ENCODE data around the gene ATF3. TPM values are rescaled to one million over a fixed set of nuclear protein-coding genes. Genes with fewer than 3 reads are reported as not detected.
A peak's percentile ranks its signal among the peaks of the same experiment; 100 is the strongest.

Gene ATF3
- total and polyA plus RNA-seq, 8 donors, result 8.3 to 28.8 (median 20.4) TPM

DNA sequence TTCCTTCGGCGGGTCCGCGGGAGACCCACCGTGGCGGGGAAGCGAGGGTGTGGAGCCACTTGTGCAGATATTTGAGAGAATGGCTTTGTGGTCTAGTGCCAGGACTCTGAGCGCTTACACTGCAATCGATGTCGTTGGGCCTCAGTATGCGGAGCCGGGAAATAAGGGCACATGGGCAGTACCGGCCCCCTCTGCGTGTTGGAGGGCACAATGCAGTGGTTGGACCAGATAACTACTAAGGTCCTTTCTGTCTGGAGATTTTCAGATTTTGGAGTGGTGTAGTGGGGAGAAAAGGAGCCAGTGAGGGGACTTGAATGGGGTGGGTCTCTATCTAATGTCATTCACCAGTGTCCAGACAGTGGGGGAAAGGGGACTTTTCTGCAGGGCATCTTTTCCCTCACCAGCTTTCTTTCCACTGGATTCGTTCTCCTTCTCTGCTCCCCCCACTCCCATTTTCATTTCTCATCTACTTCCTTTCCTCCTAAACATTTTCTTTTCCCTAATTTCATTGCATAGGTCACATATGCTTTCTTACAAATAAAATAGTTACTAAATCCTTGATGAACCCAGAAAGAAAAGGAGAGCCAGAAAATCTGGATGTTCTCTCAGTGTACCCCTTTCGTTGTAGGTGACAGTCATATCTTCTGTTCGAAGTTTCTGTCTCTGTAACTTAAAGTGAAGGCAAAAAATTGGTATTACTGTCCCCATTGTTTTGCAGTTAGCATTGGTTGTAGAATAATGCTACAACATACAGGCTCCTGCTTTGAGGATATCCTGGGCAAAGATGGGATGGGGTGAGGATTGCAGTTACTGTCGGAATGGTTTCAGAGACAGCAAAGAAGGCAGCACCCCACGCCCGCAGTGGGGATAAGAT, 1.4 kb downstream of the ATF3 start:
- Histone ChIP-seq H3K36me3 (peaks cover 0 to 1% (median 0%) of the 10 kb centered on the region in 3 donors), H3K4me3 (peak overlapping the region; percentile 51 to 78 (median 76)), H3K27me3 (no peaks in the 10 kb centered on the region), H3K4me1 (peaks cover 0 to 18% (median 15%) of the 10 kb centered on the region in 3 donors), H3K27ac (peak overlapping the region; percentile 96 to 100 (median 98)), H3K9me3 (no peaks in the 10 kb centered on the region)
- 22 to 25% methylated on average over 20 of the region's 20 CpGs for WGBS, 2 donors
- ATAC-seq, result no peak
- no peak for TF ChIP-seq CTCF (IDR thresholded peaks at IDR 0.05)
- DNase-seq, result no peak
- intact Hi-C loops (cut with DNase I), result no loop called here
- FAIRE-seq, result no peak

GRCh38 chr1:212610575-212610967, 2.0 kb downstream of the ATF3 start:
- peaks cover 0 to 18% (median 15%) of the 10 kb centered on the region in 3 donors for H3K4me1 ChIP-seq
- no peaks in the 10 kb centered on the region for H3K9me3 ChIP-seq
- no peak overlapping the region for H3K27ac ChIP-seq
- DNase-seq (no peak), ATAC-seq (no peak), FAIRE-seq (no peak)
- intact Hi-C loops (cut with DNase I), result no loop called here
- TF ChIP-seq CTCF (IDR thresholded peaks at IDR 0.05), result no peak
- no peaks in the 10 kb centered on the region for H3K27me3 ChIP-seq
- H3K4me3 ChIP-seq, result peak overlapping the region in 2 of 4 donors; percentile 73 to 78
- peaks cover 0 to 8% (median 0%) of the 10 kb centered on the region in 3 donors for H3K36me3 ChIP-seq
- 64 to 65% methylated on average over 5 of the region's 5 CpGs for WGBS, 2 donors

DNA sequence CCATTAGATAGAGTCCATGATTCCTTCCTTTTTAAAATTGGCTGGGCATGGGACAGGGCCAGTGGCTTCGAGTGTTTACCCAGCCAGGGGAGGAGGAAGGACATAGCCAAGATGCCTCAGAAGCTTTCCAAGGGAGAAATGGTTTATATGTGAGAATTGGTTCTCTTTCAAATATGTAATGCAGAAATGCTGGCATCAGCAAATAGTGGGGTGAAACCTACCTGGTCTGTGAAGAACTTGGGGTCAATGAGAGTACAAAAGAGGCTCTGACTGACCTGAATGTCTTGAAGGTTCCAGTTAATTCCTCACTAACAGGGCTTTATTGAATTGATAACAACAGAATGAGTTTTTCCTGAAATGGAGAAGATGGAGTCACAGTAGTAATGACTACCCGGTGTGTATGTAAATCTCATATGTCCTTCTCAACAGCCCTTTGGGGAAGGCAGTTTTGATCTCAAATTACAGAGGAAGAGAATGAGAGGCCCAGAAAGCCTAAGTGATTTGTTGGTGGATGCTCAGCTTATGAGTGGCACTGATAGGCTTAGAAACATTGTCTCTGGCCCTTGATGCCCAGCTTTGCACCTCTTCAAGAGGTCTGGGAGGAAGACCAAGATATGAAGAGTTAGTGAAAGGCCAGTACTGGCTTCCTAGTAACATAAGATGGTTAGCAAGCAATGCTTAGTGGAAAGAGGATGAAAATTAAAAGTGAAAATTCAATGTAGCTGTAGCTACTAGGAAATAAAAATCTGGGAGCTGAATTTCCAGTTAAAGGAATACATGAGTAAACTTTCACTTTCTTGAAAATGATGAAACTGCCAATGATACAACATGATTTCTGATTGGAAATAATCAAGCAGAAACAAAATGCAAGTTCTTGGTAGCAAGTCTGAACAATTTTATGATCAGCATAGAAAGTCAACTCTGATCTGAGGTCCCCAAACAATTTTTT, 2.7 kb downstream of the ATF3 start:
- FAIRE-seq, result no peak
- 88 to 89% methylated on average over 2 of the region's 2 CpGs for WGBS, 2 donors
- DNase-seq, result no peak
- no peak for TF ChIP-seq CTCF (IDR thresholded peaks at IDR 0.05)
- no peak for ATAC-seq
- Histone ChIP-seq H3K27ac (no peak overlapping the region), H3K36me3 (peaks cover 0 to 15% (median 2%) of the 10 kb centered on the region in 3 donors), H3K27me3 (no peaks in the 10 kb centered on the region), H3K9me3 (no peaks in the 10 kb centered on the region), H3K4me1 (peaks cover 0 to 17% (median 8%) of the 10 kb centered on the region in 3 donors), H3K4me3 (peak overlapping the region in 1 of 4 donors; percentile 78)
- intact Hi-C loops (cut with DNase I), result no loop called here

DNA sequence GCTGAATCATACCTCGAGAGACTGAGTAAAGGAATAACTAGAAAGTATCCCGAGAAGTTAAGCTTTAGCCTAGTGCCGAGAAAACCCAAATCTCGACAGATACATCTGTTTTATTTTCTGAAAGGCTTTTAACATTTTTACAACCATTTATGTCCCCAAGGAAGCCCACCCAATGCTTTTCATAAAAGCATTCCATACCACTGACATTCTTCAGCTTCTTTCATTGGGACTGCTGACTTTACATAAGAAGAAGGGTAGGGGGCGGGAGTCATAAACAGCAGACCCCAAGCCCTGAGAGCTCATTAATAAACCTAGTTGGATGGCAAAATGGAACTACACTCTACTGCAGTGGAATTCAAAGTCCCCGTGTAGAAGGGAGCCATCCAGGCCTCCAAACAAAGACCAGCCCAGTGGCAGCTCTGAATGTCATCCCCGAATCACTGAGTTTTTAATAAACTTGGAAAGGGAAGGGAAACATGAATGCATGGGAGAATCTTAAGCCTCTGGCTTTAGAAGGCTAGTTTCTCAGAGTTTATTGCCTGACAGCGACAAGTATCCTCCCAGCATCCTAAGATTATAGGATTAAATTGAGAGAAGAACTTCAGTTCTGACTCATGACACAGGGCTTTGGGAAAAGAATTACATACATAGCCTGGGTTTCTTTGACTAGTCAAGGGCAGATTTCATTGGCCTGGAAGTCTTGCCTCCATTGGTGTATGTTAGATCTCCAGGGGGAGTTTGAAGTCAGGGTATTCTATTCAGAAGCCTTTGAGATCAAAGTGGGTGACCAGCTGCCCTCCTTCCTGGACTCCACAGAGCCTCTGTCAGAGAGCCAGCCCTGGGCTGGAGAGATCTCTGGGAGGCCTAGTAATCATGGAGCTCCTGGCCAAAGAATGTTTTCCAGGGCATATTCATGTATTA, 3.7 kb downstream of the ATF3 start:
- H3K36me3 ChIP-seq, result peaks cover 0 to 25% (median 6%) of the 10 kb centered on the region in 3 donors
- H3K27ac ChIP-seq, result no peak overlapping the region
- H3K9me3 ChIP-seq, result no peaks in the 10 kb centered on the region
- WGBS, 2 donors, result 89 to 95% methylated on average over 8 of the region's 8 CpGs
- H3K4me3 ChIP-seq, result no peak overlapping the region
- peaks cover 0 to 15% (median 6%) of the 10 kb centered on the region in 3 donors for H3K4me1 ChIP-seq
- no peak for DNase-seq
- no peak for TF ChIP-seq CTCF (IDR thresholded peaks at IDR 0.05)
- no peaks in the 10 kb centered on the region for H3K27me3 ChIP-seq
- ATAC-seq, result no peak
- FAIRE-seq, result no peak
- intact Hi-C loops (cut with DNase I), result no loop called here

Measured in pancreas (tissue), 10 donors.